HG03342 (cell line): Measurements from ENCODE around the gene C1QL3.

Experiments used
- ATAC-seq: cut with Tn5 transposase; IDR thresholded peaks from one replicate; pipeline ENCODE4 v1.9.1; 2021; ENCODE audit warnings: mild to moderate bottlenecking, moderate library complexity; ENCODE audit not compliant: unreplicated experiment

C1QL3 gene

DNA sequence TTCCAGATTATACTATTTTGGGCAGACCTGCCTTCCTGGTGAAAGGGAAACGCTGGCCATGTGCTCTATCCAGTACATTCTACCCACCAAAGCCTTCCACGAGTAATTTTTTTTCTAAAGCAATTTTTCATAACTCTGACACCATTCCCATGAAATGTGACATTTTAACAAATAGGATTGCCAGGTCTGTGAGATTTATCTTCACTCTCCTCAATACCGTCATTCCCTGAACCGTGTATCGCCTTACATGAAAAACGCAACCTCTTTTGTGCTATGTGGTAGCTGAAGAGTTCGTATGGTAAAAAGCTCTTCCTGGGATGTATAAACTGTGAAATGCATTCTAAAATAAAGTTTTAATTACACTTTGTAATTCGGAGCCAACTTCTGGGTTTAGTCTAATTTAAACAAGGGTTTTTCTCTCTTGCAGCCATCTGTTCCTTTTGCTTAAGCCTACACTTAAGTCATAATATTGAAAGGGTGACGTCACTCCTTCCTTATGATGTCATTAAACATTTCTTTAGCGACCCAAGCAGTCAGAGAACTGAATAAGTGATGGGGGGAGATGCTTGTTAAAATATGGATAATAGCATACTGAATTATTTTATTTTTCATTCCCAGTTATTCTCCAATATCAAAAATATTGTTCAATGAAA is 27.7 kb downstream of the C1QL3 start:
- no peak for ATAC-seq

DNA sequence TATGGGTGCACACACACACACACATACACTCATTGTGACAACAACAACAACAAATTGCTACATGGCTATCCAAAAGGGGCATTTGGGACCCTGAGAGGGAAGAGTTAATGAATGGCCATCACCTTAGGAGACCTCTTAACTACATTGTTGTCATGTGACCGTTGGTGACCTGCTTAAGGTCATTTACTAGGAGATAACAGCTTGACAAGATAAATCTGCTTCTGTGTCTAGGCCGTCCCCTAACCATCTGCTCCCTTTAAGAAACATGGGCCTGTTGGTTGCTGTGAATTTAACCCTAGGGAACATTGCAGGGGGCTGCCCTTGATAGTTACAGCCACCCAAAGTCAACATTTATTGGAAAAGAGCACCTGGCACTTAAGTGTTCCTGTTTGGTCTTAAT is 29.7 kb downstream of the C1QL3 start:
- no peak for ATAC-seq

DNA sequence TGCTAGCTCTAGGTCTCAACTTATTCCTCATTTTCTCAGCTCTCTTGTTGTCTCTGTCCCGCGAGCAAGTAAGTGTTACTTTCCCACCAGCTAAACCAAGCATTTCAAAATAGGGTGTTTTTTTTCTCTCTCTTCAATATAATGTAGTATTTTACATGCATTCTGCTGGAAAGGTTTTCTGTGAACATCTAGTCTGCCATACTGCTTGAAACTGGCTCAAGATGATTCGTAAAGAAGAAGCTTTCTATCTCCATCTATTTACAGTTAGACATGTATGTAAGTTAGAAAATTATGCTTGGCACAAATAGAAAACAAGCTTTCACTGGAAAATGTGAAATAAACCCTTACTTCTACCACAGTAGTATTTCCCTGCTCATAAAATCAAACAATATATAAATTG is 31.2 kb downstream of the C1QL3 start:
- ATAC-seq, result no peak

DNA sequence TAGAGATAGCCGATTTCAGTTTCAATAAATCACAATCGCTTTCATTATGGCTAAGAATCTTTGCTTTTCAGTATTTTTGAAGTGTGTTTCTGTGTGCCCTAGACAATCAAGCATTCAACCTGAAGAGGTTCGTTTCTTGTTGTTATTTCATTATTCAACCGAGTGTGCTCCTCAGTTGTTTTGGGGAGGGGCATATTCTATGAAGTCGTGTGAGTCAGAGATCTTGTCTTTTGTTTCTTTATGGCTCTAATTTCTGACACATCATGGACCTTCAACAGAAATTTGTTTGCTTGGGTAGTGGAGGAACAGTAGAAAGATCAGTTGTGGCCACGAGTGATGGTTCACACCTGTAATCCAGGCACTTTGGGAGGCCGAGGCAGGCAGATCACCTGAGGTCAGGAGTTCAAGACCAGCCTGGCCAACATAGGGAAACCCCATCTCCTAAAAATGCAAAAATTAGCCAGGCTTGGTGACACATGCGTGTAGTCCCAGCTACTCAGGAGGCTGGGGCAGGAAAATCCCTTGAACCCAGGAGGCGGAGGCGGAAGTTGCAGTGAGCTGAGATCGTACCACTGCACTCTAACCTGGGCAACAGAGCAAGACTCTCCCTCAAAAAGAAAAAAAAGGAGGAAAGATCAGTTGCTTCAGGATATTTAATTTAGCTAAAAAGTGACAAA is 38.3 kb downstream of the C1QL3 start:
- no peak for ATAC-seq

GRCh38 chr10:16481052-16481728 is 40.5 kb downstream of the C1QL3 start:
- ATAC-seq, result no peak

DNA sequence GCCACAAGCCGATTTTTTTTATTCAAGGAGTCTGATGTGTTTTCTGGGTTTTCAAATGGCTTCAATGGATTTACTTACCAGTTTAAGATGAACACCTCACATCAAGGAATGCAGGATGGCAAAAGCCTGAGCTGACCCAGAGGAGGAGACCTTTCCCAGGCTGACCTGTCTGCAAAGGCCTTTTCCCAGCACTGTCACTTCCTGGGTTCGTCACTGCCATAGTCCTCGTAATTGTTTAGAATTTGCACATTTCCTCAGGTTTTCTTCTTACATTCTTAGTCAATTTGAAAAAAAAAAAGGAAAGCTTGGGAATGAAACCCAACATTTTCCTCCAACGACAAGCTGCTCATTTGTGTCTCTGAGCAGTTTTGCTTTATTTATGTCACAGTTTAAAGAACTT is 42.9 kb downstream of the C1QL3 start:
- ATAC-seq, result no peak

- no peak for ATAC-seq
These were observed 43.9 kb downstream of the C1QL3 start for GRCh38 chr10:16477757-16478156.

- no peak for ATAC-seq
These were observed 48.9 kb downstream of the C1QL3 start for GRCh38 chr10:16472828-16473227.

DNA sequence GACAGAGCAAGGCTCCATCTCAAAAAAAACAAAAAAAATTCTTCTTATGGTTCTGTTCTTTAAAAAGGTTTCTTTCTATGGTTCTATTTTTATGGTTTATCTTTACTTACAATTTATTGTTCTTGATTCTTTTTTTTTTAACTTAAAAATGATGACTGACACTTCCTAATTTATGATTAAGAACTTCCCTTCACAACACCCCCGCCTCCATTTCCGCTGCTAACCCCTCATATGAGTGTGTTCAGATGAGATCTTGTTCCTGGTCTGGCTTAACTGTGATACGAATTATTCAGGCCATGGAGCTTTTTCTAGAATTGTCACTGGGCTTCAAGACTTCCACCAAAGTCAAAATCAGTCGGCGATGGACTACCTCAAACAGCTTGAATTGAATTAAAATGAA is 50.9 kb downstream of the C1QL3 start:
- ATAC-seq, result no peak

GRCh38 chr10:16466001-16466400 is 55.7 kb downstream of the C1QL3 start:
- ATAC-seq, result no peak
